Peyer's patch (tissue), 4 donors: Measurements from ENCODE around the gene KCMF1. TPM values are rescaled to one million over a fixed set of nuclear protein-coding genes. Genes with fewer than 3 reads are reported as not detected.

ENCODE experiments used
- DNase-seq, 3 donors: peaks; one replicate each; pipeline ENCODE4 v3.0.0-alpha.2; 2017 to 2019
- H3K27ac ChIP-seq, 4 donors: fragments of 200-600 bp; sonication (generic); one replicate each; pipeline ENCODE4 v1.5.1; 2016 to 2019
- H3K27me3 ChIP-seq, 2 donors: fragments of 200-600 bp; sonication (generic); one replicate each; pipeline ENCODE4 v1.5.1; 2019
- H3K36me3 ChIP-seq, 3 donors: fragments of 200-600 bp; sonication (generic); one replicate each; pipeline ENCODE4 v1.5.1; 2016 to 2019
- H3K4me1 ChIP-seq, 4 donors: fragments of 200-600 bp; sonication (generic); one replicate each; pipeline ENCODE4 v1.5.1; 2016 to 2019
- H3K4me3 ChIP-seq, 4 donors: fragments of 200-600 bp; sonication (generic); 1 replicate in 3 of 4; 2 replicates in 1 of 4; pipeline ENCODE4 v1.5.1; 2016 to 2019; ENCODE audit warnings: mild to moderate bottlenecking in 1 of 4
- H3K9me3 ChIP-seq, 4 donors: fragments of 200-600 bp; sonication (generic); one replicate each; pipeline ENCODE4 v1.5.1; 2016 to 2019; ENCODE audit warnings: mild to moderate bottlenecking in 1 of 4
- POLR2A ChIP-seq, 2 donors: fragments of 450-650 bp; IDR thresholded peaks; one replicate each; pipeline ENCODE4 v1.5.1; 2017; ENCODE audit warnings: antibody characterized with exemption in 2 of 2, mild to moderate bottlenecking in 2 of 2, moderate library complexity in 2 of 2
- total RNA-seq, 4 donors: library from RNA; depleted of rRNA; stranded (reverse); fragments of >200 nt; gene quantifications; one replicate each; pipeline ENCODE4 v1.1.0, GENCODE V29; 2016
- TF ChIP-seq, protein P1 (sequence below), 6 experiments: fragments of 450-650 bp in 4 of 6; fragments of 200-600 bp in 2 of 6; sonication (generic) in 1 of 6; IDR thresholded peaks; one replicate each; pipeline ENCODE4 v1.5.1; 2017 to 2019; ENCODE audit warnings: antibody characterized with exemption in 6 of 6, mild to moderate bottlenecking in 3 of 6, moderate library complexity in 1 of 6

Gene KCMF1
- total RNA-seq, 4 donors from 2014 or later = 28.1 to 66.5 (median 44.3) TPM

DNA sequence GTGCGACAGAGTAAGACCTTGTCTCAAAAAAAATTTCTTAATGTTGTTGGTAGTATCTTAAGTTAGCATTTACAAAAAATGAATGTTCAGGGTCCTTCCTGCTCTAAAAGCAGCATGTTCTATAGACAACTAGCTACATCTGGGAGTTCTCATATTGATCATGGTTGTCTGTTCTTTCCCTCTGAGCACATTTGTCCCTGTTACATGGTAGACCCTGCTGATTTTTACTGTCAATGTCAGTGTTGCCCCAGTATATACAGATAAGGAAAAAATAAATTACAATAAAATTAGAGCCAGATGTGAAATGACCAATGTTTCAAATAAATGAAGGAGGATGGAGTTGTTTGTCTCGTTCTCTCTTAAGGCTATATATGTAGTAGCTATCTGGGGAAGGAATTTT is 63.2 kb downstream of the KCMF1 start:
- Histone ChIP-seq H3K9me3 (no peaks in the 10 kb centered on the region), H3K27ac (no peak overlapping the region), H3K4me3 (no peak overlapping the region), H3K4me1 (no peaks in the 10 kb centered on the region), H3K27me3 (no peaks in the 10 kb centered on the region), H3K36me3 (peaks cover 0 to 79% (median 0%) of the 10 kb centered on the region in 3 donors)
- DNase-seq = no peak
- TF ChIP-seq, protein P1, sequence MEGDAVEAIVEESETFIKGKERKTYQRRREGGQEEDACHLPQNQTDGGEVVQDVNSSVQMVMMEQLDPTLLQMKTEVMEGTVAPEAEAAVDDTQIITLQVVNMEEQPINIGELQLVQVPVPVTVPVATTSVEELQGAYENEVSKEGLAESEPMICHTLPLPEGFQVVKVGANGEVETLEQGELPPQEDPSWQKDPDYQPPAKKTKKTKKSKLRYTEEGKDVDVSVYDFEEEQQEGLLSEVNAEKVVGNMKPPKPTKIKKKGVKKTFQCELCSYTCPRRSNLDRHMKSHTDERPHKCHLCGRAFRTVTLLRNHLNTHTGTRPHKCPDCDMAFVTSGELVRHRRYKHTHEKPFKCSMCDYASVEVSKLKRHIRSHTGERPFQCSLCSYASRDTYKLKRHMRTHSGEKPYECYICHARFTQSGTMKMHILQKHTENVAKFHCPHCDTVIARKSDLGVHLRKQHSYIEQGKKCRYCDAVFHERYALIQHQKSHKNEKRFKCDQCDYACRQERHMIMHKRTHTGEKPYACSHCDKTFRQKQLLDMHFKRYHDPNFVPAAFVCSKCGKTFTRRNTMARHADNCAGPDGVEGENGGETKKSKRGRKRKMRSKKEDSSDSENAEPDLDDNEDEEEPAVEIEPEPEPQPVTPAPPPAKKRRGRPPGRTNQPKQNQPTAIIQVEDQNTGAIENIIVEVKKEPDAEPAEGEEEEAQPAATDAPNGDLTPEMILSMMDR (IDR thresholded peaks at IDR 0.05) = no peak
- TF ChIP-seq POLR2A (IDR thresholded peaks at IDR 0.05) = no peak

DNA sequence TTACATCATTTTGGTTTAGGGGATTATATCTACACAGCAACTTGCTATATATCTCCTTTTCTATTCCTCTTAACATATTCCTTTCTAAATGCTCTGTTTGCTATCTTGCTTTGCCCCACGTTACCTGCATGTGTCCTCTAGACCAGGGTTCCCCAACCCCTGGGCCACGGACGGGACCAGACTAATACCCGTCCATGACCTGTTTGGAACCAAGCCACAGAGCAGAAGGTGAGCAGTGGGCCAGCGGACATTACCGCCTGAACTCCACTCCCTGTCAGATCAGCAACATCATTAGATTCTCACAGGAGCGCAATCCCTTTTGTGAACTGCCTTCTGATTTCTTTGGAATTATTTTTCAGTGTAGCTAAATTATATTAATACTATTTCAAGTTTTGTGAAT is 66.7 kb downstream of the KCMF1 start:
- no peak for TF ChIP-seq POLR2A (IDR thresholded peaks at IDR 0.05)
- TF ChIP-seq, protein P1 (IDR thresholded peaks at IDR 0.05) = no peak
- no peaks in the 10 kb centered on the region for H3K9me3 ChIP-seq
- H3K4me3 ChIP-seq = no peak overlapping the region
- no peaks in the 10 kb centered on the region for H3K27me3 ChIP-seq
- DNase-seq = no peak
- H3K4me1 ChIP-seq = no peaks in the 10 kb centered on the region
- no peak overlapping the region for H3K27ac ChIP-seq
- H3K36me3 ChIP-seq = peaks cover 0 to 67% (median 0%) of the 10 kb centered on the region in 3 donors

DNA sequence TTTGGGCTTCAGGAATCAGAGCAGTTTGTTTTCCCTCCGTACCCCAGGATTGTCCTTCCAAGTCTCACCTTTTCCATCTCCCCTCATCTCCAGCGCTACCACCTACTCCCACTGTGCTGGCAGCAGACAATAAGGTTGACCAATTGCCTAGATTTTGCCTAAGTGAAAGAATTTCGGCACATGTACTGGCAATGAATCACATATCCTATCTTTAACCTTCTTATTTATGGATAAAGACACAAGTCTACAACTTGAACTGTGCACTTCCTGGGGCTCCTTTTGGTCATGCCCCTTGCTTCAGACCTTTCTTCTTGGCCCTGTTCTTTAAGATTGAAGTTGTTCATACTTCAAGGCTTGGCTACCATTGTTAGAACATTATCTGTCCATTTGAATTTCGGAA is 71.4 kb downstream of the KCMF1 start:
- peaks cover 0 to 54% (median 0%) of the 10 kb centered on the region in 3 donors for H3K36me3 ChIP-seq
- H3K4me3 ChIP-seq = no peak overlapping the region
- no peaks in the 10 kb centered on the region for H3K27me3 ChIP-seq
- no peak for DNase-seq
- TF ChIP-seq, protein P1 (IDR thresholded peaks at IDR 0.05) = no peak
- TF ChIP-seq POLR2A (IDR thresholded peaks at IDR 0.05) = no peak
- H3K9me3 ChIP-seq = no peaks in the 10 kb centered on the region
- no peak overlapping the region for H3K27ac ChIP-seq
- no peaks in the 10 kb centered on the region for H3K4me1 ChIP-seq

DNA sequence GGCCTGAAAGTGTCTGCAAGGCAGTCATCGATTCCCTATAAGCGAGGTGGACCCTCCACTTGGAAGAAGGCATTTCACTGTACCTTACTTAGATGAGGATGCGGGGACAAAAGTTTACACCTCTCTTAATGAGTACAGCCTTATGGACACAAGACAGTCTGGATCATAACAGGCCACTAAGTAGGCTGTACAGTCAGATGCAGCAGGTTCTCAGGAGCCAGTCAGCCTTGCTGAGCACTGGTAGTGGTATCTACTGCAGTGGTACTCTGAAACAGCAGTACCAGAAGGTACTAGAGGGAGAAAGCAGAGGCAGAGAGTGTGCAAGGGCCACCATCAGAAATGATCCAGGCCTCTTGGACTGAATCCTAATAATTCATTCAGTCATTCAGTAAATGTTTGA is 77.6 kb downstream of the KCMF1 start:
- no peak overlapping the region for H3K4me3 ChIP-seq
- no peak overlapping the region for H3K27ac ChIP-seq
- H3K27me3 ChIP-seq = no peaks in the 10 kb centered on the region
- no peak for DNase-seq
- no peaks in the 10 kb centered on the region for H3K4me1 ChIP-seq
- H3K9me3 ChIP-seq = no peaks in the 10 kb centered on the region
- peaks cover 0 to 85% (median 0%) of the 10 kb centered on the region in 3 donors for H3K36me3 ChIP-seq
- TF ChIP-seq, protein P1 (IDR thresholded peaks at IDR 0.05) = no peak
- TF ChIP-seq POLR2A (IDR thresholded peaks at IDR 0.05) = no peak

DNA sequence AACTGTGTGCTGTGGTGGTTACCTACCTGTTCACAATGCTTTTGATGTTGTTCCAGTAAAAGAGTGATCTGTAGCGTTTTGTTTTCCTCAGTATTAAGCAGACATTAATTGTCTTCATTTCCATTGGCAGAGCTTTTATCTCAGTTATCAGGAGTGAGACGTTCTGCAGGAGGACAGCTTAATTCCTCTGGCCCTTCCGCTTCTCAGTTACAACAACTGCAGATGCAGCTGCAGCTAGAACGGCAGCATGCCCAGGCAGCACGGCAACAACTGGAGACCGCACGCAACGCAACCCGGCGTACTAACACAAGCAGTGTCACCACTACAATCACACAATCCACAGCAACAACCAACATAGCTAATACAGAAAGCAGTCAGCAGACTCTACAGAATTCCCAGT is 78.3 kb downstream of the KCMF1 start:
- Histone ChIP-seq H3K4me3 (no peak overlapping the region), H3K4me1 (peaks cover 0 to 4% (median 0%) of the 10 kb centered on the region in 4 donors), H3K9me3 (no peaks in the 10 kb centered on the region), H3K27ac (no peak overlapping the region), H3K36me3 (peaks cover 0 to 81% (median 0%) of the 10 kb centered on the region in 3 donors), H3K27me3 (no peaks in the 10 kb centered on the region)
- TF ChIP-seq, protein P1 (IDR thresholded peaks at IDR 0.05) = no peak
- TF ChIP-seq POLR2A (IDR thresholded peaks at IDR 0.05) = no peak
- no peak for DNase-seq

DNA sequence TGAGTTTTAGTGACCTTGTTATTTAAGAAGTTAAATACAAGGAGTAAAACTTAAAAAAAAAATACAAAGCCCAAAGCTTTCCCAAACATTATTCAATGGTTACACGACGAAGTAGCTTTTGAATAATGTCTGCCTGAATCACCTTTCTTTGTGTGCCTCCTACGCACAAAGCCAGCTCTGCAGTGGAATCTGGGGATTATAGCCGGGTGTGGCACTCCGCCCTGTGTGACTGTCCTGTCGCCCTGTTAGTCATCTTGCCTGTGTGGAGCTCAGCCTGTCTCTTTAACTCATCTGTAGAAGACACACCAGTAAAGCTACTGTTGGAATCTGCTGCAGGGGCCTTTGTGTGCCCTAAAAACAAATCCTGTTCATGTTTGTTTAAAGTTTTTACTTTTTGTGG is 82.8 kb downstream of the KCMF1 start:
- H3K27ac ChIP-seq = peak overlapping the region in 2 of 4 donors; percentile 8 to 15
- H3K27me3 ChIP-seq = no peaks in the 10 kb centered on the region
- no peaks in the 10 kb centered on the region for H3K9me3 ChIP-seq
- no peak for TF ChIP-seq POLR2A (IDR thresholded peaks at IDR 0.05)
- TF ChIP-seq, protein P1 (IDR thresholded peaks at IDR 0.05) = peak in 1 of 6 experiments; percentile 3
- DNase-seq = peak in 2 of 3 donors; percentile 78 to 86
- no peak overlapping the region for H3K4me3 ChIP-seq
- peaks cover 0 to 4% (median 0%) of the 10 kb centered on the region in 4 donors for H3K4me1 ChIP-seq
- peaks cover 0 to 41% (median 0%) of the 10 kb centered on the region in 3 donors for H3K36me3 ChIP-seq
